ENCODE data around the gene TBX18. TPM values are rescaled to one million over a fixed set of nuclear protein-coding genes. Genes with fewer than 3 reads are reported as not detected.

Gene TBX18
- total RNA-seq, 1 donor from 2014 or later, result 81.0 TPM

GRCh38 chr6:84789170-84789569, 24.8 kb upstream of the TBX18 start:
- H3K27me3 ChIP-seq, result no peaks in the 10 kb centered on the region
- no peaks in the 10 kb centered on the region for H3K36me3 ChIP-seq
- H3K27ac ChIP-seq, result no peak overlapping the region
- no peak for TF ChIP-seq CTCF (IDR thresholded peaks at IDR 0.05)
- intact Hi-C loops (cut with DNase I), result no loop called here
- H3K4me3 ChIP-seq, result no peak overlapping the region
- no peak for DNase-seq (ENCODE audit: low spot score in 2 of 2)
- H3K4me1 ChIP-seq, result no peaks in the 10 kb centered on the region
- no peaks in the 10 kb centered on the region for H3K9me3 ChIP-seq

GRCh38 chr6:84788689-84789088, 24.3 kb upstream of the TBX18 start:
- no peaks in the 10 kb centered on the region for H3K9me3 ChIP-seq
- H3K27ac ChIP-seq, result no peak overlapping the region
- DNase-seq (ENCODE audit: low spot score in 2 of 2), result no peak
- intact Hi-C loops (cut with DNase I), result no loop called here
- no peaks in the 10 kb centered on the region for H3K27me3 ChIP-seq
- H3K4me3 ChIP-seq, result no peak overlapping the region
- no peaks in the 10 kb centered on the region for H3K4me1 ChIP-seq
- TF ChIP-seq CTCF (IDR thresholded peaks at IDR 0.05), result no peak
- no peaks in the 10 kb centered on the region for H3K36me3 ChIP-seq

GRCh38 chr6:84785671-84786070, 21.3 kb upstream of the TBX18 start:
- intact Hi-C loops (cut with DNase I), result no loop called here
- no peak overlapping the region for H3K27ac ChIP-seq
- H3K9me3 ChIP-seq, result no peaks in the 10 kb centered on the region
- H3K4me1 ChIP-seq, result no peaks in the 10 kb centered on the region
- H3K27me3 ChIP-seq, result no peaks in the 10 kb centered on the region
- no peak overlapping the region for H3K4me3 ChIP-seq
- no peak for TF ChIP-seq CTCF (IDR thresholded peaks at IDR 0.05)
- DNase-seq (ENCODE audit: low spot score in 2 of 2), result no peak
- no peaks in the 10 kb centered on the region for H3K36me3 ChIP-seq

- no peaks in the 10 kb centered on the region for H3K9me3 ChIP-seq
- TF ChIP-seq CTCF (IDR thresholded peaks at IDR 0.05), result no peak
- H3K36me3 ChIP-seq, result no peaks in the 10 kb centered on the region
- no peaks in the 10 kb centered on the region for H3K27me3 ChIP-seq
- DNase-seq (ENCODE audit: low spot score in 2 of 2), result no peak
- no peaks in the 10 kb centered on the region for H3K4me1 ChIP-seq
- H3K4me3 ChIP-seq, result no peak overlapping the region
- intact Hi-C loops (cut with DNase I), result loop anchor here (5.0 kb wide), 1 partner anchor 347 kb away; no protein-coding TSS in a partner anchor
- H3K27ac ChIP-seq, result no peak overlapping the region
Observed at GRCh38 chr6:84779917-84780316, 15.5 kb upstream of the TBX18 start.

GRCh38 chr6:84779380-84779779, 15.0 kb upstream of the TBX18 start:
- intact Hi-C loops (cut with DNase I), result loop anchor here (5.0 kb wide), 1 partner anchor 348 kb away; no protein-coding TSS in a partner anchor
- DNase-seq (ENCODE audit: low spot score in 2 of 2), result no peak
- H3K36me3 ChIP-seq, result no peaks in the 10 kb centered on the region
- peak in 1 of 3 experiments; percentile 12 for TF ChIP-seq CTCF (IDR thresholded peaks at IDR 0.05)
- H3K4me1 ChIP-seq, result no peaks in the 10 kb centered on the region
- H3K4me3 ChIP-seq, result no peak overlapping the region
- no peak overlapping the region for H3K27ac ChIP-seq
- no peaks in the 10 kb centered on the region for H3K27me3 ChIP-seq
- no peaks in the 10 kb centered on the region for H3K9me3 ChIP-seq

- TF ChIP-seq CTCF (IDR thresholded peaks at IDR 0.05), result no peak
- H3K4me3 ChIP-seq, result no peak overlapping the region
- no peaks in the 10 kb centered on the region for H3K36me3 ChIP-seq
- H3K27me3 ChIP-seq, result no peaks in the 10 kb centered on the region
- intact Hi-C loops (cut with DNase I), result loop anchor here (5.0 kb wide), 1 partner anchor 349 kb away; no protein-coding TSS in a partner anchor
- no peaks in the 10 kb centered on the region for H3K4me1 ChIP-seq
- no peak overlapping the region for H3K27ac ChIP-seq
- DNase-seq (ENCODE audit: low spot score in 2 of 2), result no peak
- no peaks in the 10 kb centered on the region for H3K9me3 ChIP-seq
Observed at GRCh38 chr6:84777888-84778287, 13.5 kb upstream of the TBX18 start.

Data from ascending aorta (tissue), 2 donors.